DND-41 (cell line): ENCODE data around the gene PANX2.
A peak's percentile ranks its signal among the peaks of the same experiment; 100 is the strongest.

Source experiments
- ATAC-seq: fragments of 200-7000 bp; cut with Tn5 transposase; 3 replicates; pipeline ENCODE4 v1.9.1; 2021; ENCODE audit warnings: low read depth; ENCODE audit not compliant: insufficient read depth
- DNase-seq: peaks from one replicate; pipeline ENCODE4 v3.0.0-alpha.2; 2020
- H2AFZ ChIP-seq: 2 replicates; pipeline ENCODE4 v1.6.0; 2012; ENCODE audit warnings: low read depth, low read length
- H3K27ac ChIP-seq: 2 replicates; pipeline ENCODE4 v1.5.1; 2012; ENCODE audit warnings: low read length, inconsistent platforms
- H3K27me3 ChIP-seq: fragments of 200-600 bp; sonication (generic); 2 replicates; pipeline ENCODE4 v1.6.0; 2012; ENCODE audit warnings: low read length, mild to moderate bottlenecking, inconsistent platforms; ENCODE audit not compliant: insufficient read depth, poor library complexity
- H3K36me3 ChIP-seq: 2 replicates; pipeline ENCODE4 v1.5.1; 2012; ENCODE audit warnings: low read length, inconsistent platforms; ENCODE audit not compliant: insufficient read depth
- H3K4me1 ChIP-seq: 2 replicates; pipeline ENCODE4 v1.5.1; 2012; ENCODE audit warnings: mild to moderate bottlenecking, low read length; ENCODE audit not compliant: insufficient read depth
- H3K4me2 ChIP-seq: 2 replicates; pipeline ENCODE4 v1.6.0; 2012; ENCODE audit warnings: mild to moderate bottlenecking, moderate library complexity, low read length, inconsistent platforms; ENCODE audit not compliant: insufficient read depth
- H3K4me3 ChIP-seq, 2 experiments: fragments of 200-600 bp in 1 of 2; shearing (Covaris generic) in 1 of 2; 2 replicates each; pipeline ENCODE4 v1.5.1; 2012 to 2016; ENCODE audit warnings: inconsistent platforms in 2 of 2, low read length in 2 of 2, mild to moderate bottlenecking in 2 of 2, low read depth in 1 of 2, moderate library complexity in 1 of 2
- H3K79me2 ChIP-seq: 2 replicates; pipeline ENCODE4 v1.6.0; 2012; ENCODE audit warnings: low read length, inconsistent platforms; ENCODE audit not compliant: insufficient read depth
- H3K9ac ChIP-seq: 2 replicates; pipeline ENCODE4 v1.6.0; 2012; ENCODE audit warnings: low read depth, mild to moderate bottlenecking, inconsistent platforms, low read length, moderate library complexity
- H3K9me3 ChIP-seq: 2 replicates; pipeline ENCODE4 v1.5.1; 2012; ENCODE audit warnings: low read length, moderate library complexity, mild to moderate bottlenecking, inconsistent platforms; ENCODE audit not compliant: insufficient read depth, severe bottlenecking
- H4K20me1 ChIP-seq: 2 replicates; pipeline ENCODE4 v1.6.0; 2012; ENCODE audit warnings: low read length; ENCODE audit not compliant: insufficient read depth
- EZH2 ChIP-seq: IDR thresholded peaks from 3 replicates; pipeline ENCODE4 v1.6.1; 2012; ENCODE audit warnings: borderline replicate concordance, low read depth, mild to moderate bottlenecking, moderate library complexity, low read length, inconsistent platforms; ENCODE audit not compliant: severe bottlenecking
- TF ChIP-seq, protein P1 (sequence below): IDR thresholded peaks from 2 replicates; pipeline ENCODE4 v1.5.1; 2012; ENCODE audit warnings: borderline replicate concordance, low read length, moderate library complexity, mild to moderate bottlenecking; ENCODE audit not compliant: poor library complexity, severe bottlenecking; ENCODE audit errors: extremely low read depth

Gene PANX2

DNA sequence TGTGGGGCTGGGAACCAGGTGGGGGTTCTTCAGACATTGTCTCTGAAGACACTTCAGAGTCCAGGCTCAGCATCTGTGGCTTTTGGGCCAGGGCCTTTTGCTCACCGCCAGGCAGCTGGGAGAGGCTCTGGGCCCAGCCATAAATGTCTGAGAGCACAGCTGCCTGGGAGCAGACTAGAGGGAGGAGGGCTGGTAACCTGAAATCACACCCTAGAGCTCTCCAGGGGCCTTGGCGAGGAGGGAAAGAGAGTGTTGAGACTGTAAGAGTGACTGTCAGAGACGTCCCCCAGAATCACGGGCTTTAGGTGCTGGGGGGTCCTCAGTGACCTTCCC lies 19.3 kb downstream of the PANX2 start:
- H3K9ac ChIP-seq, result peak overlapping the region; percentile 51
- no peaks in the 10 kb centered on the region for H3K27me3 ChIP-seq
- no peak for TF ChIP-seq EZH2
- TF ChIP-seq, protein P1, sequence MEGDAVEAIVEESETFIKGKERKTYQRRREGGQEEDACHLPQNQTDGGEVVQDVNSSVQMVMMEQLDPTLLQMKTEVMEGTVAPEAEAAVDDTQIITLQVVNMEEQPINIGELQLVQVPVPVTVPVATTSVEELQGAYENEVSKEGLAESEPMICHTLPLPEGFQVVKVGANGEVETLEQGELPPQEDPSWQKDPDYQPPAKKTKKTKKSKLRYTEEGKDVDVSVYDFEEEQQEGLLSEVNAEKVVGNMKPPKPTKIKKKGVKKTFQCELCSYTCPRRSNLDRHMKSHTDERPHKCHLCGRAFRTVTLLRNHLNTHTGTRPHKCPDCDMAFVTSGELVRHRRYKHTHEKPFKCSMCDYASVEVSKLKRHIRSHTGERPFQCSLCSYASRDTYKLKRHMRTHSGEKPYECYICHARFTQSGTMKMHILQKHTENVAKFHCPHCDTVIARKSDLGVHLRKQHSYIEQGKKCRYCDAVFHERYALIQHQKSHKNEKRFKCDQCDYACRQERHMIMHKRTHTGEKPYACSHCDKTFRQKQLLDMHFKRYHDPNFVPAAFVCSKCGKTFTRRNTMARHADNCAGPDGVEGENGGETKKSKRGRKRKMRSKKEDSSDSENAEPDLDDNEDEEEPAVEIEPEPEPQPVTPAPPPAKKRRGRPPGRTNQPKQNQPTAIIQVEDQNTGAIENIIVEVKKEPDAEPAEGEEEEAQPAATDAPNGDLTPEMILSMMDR, result no peak
- peaks cover 80% of the 10 kb centered on the region for H3K79me2 ChIP-seq
- H2AFZ ChIP-seq, result no peak overlapping the region
- DNase-seq (peak; percentile 33), ATAC-seq (no peak)
- peaks cover 48% of the 10 kb centered on the region for H3K36me3 ChIP-seq
- peak overlapping the region; percentile 43 for H3K4me2 ChIP-seq
- peak overlapping the region; percentile 84 for H3K27ac ChIP-seq
- peaks cover 74% of the 10 kb centered on the region for H4K20me1 ChIP-seq
- H3K9me3 ChIP-seq, result no peaks in the 10 kb centered on the region
- H3K4me1 ChIP-seq, result peaks cover 68% of the 10 kb centered on the region
- H3K4me3 ChIP-seq, result peak overlapping the region in 1 of 2 experiments; percentile 14; a peak in 1 of 4 replicates

DNA sequence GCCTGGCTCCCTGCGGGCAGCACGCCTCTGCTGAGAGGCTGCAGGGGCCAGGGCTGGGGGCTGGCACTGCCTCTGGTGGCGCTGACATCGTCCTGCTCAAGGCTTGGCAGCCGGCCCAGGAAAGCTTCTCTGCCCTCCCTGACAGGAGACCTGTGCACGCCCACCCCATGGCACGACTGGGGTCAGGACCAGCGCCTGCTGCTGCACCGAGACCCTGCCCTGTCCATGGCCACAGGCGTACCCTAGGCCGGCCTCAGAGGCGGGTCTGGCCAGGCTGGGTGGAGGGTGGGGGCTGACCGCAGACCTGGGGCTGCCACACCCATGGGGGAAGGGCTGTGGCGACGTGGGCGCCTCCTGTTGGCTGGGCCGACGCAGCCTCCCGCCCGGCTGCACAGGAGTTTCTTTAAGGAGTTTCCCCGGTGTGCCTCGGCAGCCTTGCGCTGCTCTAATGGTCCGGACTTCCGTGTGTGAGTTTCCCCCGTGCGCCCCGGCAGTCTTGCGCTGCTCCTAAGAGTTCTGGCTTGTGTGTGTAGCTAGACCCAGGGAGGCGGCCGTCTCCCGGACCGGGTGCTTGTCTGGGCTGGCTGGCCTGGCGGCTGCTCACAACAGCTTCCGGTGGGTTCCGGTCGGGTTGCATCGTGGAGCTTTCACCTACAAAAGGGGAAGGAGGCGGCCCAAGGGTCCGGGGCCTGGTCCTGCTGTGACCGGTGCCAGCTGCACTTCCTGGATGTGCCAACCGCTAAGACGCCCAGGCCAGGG lies 19.8 kb downstream of the PANX2 start:
- Histone ChIP-seq H3K27me3 (no peaks in the 10 kb centered on the region), H3K79me2 (peaks cover 82% of the 10 kb centered on the region), H3K4me1 (peaks cover 64% of the 10 kb centered on the region), H3K27ac (peak overlapping the region; percentile 84), H4K20me1 (peaks cover 75% of the 10 kb centered on the region), H2AFZ (no peak overlapping the region), H3K36me3 (peaks cover 53% of the 10 kb centered on the region), H3K9ac (peak overlapping the region; percentile 51), H3K9me3 (no peaks in the 10 kb centered on the region), H3K4me2 (peak overlapping the region; percentile 43), H3K4me3 (peak overlapping the region in 1 of 2 experiments; percentile 14; a peak in 1 of 4 replicates)
- TF ChIP-seq, protein P1, result peak; percentile 33
- TF ChIP-seq EZH2, result no peak
- ATAC-seq (no peak; the same call in 2 of the 3 replicates), DNase-seq (peak; percentile 53)

DNA sequence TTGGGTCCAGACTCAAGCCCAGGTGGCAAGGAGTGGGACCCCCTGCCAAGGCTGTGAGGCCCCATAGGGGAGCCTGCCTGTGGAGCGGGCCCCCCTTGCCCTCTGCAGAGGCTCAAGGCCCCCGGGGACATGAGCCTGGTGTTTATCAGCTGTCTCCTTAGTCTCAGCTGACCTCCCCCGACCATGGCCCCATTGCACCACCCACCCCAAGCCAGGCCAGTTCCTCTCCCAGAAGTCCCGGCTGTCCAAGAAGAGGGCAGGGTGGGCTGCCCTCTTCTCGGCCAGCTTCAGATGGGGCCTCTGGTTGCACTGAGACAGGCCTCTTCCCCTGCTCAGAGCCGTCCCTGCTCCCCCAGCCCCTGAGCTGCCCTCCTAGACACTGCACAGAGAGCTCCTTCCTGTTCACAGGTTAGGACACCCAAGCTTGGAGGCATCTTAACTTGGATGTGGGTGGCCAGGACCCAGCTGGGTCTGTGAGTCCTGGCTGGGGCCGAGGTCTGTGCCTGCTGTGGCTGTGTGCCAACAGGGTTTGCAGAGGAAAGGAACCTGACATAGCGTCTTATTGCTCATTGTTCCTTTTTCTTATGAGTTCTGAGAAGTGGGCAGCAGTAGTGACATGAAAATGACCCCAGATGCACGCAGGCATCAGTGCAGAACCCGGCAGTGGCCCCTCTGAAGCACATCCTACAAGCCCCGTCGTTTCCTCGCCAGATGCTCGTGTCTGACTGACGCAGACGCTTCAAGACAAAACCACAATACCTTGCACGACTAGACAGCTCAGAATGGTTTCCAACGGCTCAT lies 20.6 kb downstream of the PANX2 start:
- peaks cover 78% of the 10 kb centered on the region for H3K79me2 ChIP-seq
- H3K27ac ChIP-seq, result peak overlapping the region; percentile 84
- peaks cover 62% of the 10 kb centered on the region for H3K4me1 ChIP-seq
- H3K4me3 ChIP-seq, result peak overlapping the region in 1 of 2 experiments; percentile 14; a peak in 1 of 4 replicates
- H3K9ac ChIP-seq, result peak overlapping the region; percentile 51
- H3K4me2 ChIP-seq, result peak overlapping the region; percentile 43
- ATAC-seq (peak; percentile 92), DNase-seq (peak; percentile 87)
- H4K20me1 ChIP-seq, result peaks cover 79% of the 10 kb centered on the region
- no peaks in the 10 kb centered on the region for H3K27me3 ChIP-seq
- no peaks in the 10 kb centered on the region for H3K9me3 ChIP-seq
- no peak overlapping the region for H2AFZ ChIP-seq
- H3K36me3 ChIP-seq, result peaks cover 61% of the 10 kb centered on the region
- no peak for TF ChIP-seq EZH2
- TF ChIP-seq, protein P1, result no peak
